Endometrial microvascular endothelial cells (primary cell): ENCODE measurements around the gene RAD9B. TPM values are rescaled to one million over a fixed set of nuclear protein-coding genes. Genes with fewer than 3 reads are reported as not detected.

Experiments used
- in situ Hi-C: cut with HindIII; loops from 2 replicates; pipeline ENCODE4 v1.10.0; 2017; ENCODE audit warnings: low sequenced_read_pairs, low pct_unique_long_range_greater_than_20kb; ENCODE audit errors: inconsistent ontology term
- total RNA-seq: library from RNA; depleted of rRNA; stranded (reverse); fragments of >200 nt; gene quantifications from one replicate; pipeline ENCODE4 v1.2.3, GENCODE V29; 2015; ENCODE audit errors: inconsistent ontology term

The RAD9B gene
- total RNA-seq, 1 donor from 2014 or later = 0.19 TPM

GRCh38 chr12:110546339-110546738, 44.2 kb downstream of the RAD9B start:
- in situ Hi-C loops = no loop called here

DNA sequence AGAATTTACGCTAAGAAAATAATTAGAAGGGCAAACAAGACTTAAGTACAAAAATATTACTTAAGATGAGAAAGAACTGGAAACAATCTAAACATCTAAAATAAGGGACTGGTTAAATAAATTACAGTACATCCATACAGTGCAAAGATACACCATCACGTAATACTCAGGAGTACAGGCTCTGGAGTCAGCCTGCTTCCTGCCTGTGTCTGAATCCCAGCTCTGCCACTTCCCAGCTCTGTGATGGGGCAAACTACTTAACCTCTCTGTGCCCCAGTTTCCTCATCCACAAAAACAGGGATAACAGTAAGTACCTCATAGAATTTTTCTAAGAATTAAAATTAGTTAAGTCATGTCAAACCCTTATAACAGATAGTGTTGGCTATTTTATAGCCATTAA, 45.0 kb downstream of the RAD9B start:
- in situ Hi-C loops = no loop called here

- in situ Hi-C loops = no loop called here
Observed at GRCh38 chr12:110548678-110549077, 46.5 kb downstream of the RAD9B start.

DNA sequence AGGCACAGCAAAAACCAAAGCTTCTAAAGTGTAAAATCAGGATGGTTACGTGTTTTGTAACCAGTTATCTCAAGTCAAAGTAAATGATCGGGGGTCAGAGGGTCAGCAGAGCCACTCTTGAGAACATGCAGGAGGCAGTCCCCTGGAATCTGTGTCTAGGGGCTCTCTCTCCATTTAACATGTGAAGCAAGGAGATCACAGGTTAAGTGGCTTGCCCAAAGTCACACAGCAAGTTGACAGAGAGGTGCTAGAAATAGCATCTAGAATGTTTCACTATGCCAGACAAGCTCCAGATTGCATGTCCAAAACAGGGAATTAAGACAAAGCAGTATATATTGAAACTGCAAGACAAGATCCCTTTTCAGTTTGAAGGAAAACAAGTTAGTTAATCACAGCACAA, 47.6 kb downstream of the RAD9B start:
- in situ Hi-C loops = no loop called here

GRCh38 chr12:110550981-110551380, 48.9 kb downstream of the RAD9B start:
- in situ Hi-C loops = no loop called here

Other genes with a start within 250 kb of the RAD9B start
- gene ATP2A2, start 221.1 kb upstream of the RAD9B start, total RNA-seq = 144 TPM
- 73.9 TPM for gene ANAPC7, start 98.6 kb upstream of the RAD9B start, total RNA-seq
- gene ARPC3, start 52.0 kb upstream of the RAD9B start, total RNA-seq = 1,067 TPM
- 21.1 TPM for gene GPN3, start 34.1 kb upstream of the RAD9B start, total RNA-seq
- 16.7 TPM for gene FAM216A, start 33.5 kb upstream of the RAD9B start, total RNA-seq
- gene VPS29, start 220 bp upstream of the RAD9B start, total RNA-seq = 134 TPM
- gene PPTC7, start 81.0 kb downstream of the RAD9B start, total RNA-seq = 11.3 TPM
- 19.3 TPM for gene TCTN1, start 111.8 kb downstream of the RAD9B start, total RNA-seq
- 9.2 TPM for gene HVCN1, start 186.8 kb downstream of the RAD9B start, total RNA-seq
- 203 TPM for gene PPP1CC, start 240.6 kb downstream of the RAD9B start, total RNA-seq